ENCODE results near the gene PPAN.

The PPAN gene

DNA sequence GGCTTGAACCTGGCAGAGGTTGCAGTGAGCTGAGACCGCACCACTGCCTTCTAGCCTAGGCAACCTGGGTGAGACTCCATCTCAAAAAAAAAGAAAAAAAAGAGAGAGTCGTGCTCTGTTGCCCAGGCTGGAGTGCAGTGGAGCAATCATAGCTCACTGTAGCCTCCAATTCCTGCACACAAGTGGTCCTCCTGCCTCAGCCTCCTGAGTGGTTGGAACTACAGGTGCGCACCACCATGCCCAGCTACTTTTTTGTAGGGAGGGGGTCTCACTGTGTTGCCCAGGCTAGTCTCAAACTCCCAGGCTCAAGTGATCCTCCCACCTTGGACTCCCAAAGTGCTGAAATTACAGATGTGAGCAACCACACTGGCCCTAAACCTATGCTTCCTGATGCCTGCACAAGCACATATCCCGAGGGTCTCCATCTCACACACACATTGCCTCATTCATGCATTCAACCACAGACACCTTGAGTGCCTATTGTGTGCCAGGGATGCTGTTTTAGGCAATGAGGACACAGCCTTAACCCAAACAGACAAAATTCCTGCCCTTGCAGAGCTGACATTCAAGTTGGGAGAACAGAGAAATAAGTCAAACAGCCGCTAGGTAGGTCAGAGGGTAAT lies 5.9 kb upstream of the PPAN start:
- no peak overlapping the region for H3K4me2 ChIP-seq (ENCODE audit: low read depth, low read length, poor library complexity, severe bottlenecking)
- no peak for TF ChIP-seq EZH2phosphoT487 (conservative IDR thresholded peaks at IDR 0.05; ENCODE audit: low read length)
- TF ChIP-seq, protein P1, sequence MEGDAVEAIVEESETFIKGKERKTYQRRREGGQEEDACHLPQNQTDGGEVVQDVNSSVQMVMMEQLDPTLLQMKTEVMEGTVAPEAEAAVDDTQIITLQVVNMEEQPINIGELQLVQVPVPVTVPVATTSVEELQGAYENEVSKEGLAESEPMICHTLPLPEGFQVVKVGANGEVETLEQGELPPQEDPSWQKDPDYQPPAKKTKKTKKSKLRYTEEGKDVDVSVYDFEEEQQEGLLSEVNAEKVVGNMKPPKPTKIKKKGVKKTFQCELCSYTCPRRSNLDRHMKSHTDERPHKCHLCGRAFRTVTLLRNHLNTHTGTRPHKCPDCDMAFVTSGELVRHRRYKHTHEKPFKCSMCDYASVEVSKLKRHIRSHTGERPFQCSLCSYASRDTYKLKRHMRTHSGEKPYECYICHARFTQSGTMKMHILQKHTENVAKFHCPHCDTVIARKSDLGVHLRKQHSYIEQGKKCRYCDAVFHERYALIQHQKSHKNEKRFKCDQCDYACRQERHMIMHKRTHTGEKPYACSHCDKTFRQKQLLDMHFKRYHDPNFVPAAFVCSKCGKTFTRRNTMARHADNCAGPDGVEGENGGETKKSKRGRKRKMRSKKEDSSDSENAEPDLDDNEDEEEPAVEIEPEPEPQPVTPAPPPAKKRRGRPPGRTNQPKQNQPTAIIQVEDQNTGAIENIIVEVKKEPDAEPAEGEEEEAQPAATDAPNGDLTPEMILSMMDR (IDR thresholded peaks at IDR 0.05; ENCODE audit: insufficient read depth, low read length, poor library complexity, severe bottlenecking), result no peak
- no peak overlapping the region for H3K9ac ChIP-seq (ENCODE audit: low read length)
- no peaks in the 10 kb centered on the region for H3K9me3 ChIP-seq (ENCODE audit: insufficient read depth, low read length)
- H3K79me2 ChIP-seq (ENCODE audit: insufficient read depth, low read length), result no peaks in the 10 kb centered on the region
- H3K27me3 ChIP-seq (ENCODE audit: low read length), result no peaks in the 10 kb centered on the region
- H3K36me3 ChIP-seq (ENCODE audit: low read length), result no peaks in the 10 kb centered on the region
- H3K9me2 ChIP-seq (replicated peaks; ENCODE audit: insufficient read depth, low read length), result no peaks in the 10 kb centered on the region
- no peak overlapping the region for H3K27ac ChIP-seq (ENCODE audit: low read depth, low read length)
- H3F3A ChIP-seq (ENCODE audit: insufficient read depth), result peaks cover 19% of the 10 kb centered on the region
- no peak overlapping the region for H3K4me3 ChIP-seq (ENCODE audit: insufficient read depth, low read length, poor library complexity, severe bottlenecking)
- no peaks in the 10 kb centered on the region for H4K20me1 ChIP-seq (ENCODE audit: low read depth, low read length)
- H2AFZ ChIP-seq (ENCODE audit: low read depth, low read length, severe bottlenecking), result no peak overlapping the region

DNA sequence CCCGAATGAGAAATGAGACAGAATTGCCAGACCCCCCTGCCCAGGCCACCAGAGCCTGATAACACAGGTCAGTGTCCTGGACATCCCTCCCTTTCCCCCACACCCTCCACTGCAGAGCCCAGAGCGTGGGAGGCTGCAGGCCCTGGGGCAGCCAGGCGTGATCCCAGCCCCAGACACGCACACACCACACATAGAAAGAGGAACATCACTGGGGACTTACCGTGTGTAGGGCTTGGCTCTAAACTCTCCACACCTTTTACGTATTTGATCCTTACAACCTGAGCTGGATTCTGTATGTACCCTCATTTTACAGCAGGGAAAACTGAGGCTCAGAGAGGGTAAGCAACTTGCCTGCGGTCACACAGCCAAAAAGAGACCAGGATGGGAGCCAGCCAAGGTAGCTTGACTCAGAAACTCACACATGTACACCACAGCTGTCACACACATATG lies 3.4 kb upstream of the PPAN start:
- peaks cover 13% of the 10 kb centered on the region for H3K79me2 ChIP-seq (ENCODE audit: insufficient read depth, low read length)
- no peak overlapping the region for H2AFZ ChIP-seq (ENCODE audit: low read depth, low read length, severe bottlenecking)
- peak overlapping the region; percentile 65 for H3K9ac ChIP-seq (ENCODE audit: low read length)
- peak overlapping the region; percentile 23 for H3K4me3 ChIP-seq (ENCODE audit: insufficient read depth, low read length, poor library complexity, severe bottlenecking)
- H3K36me3 ChIP-seq (ENCODE audit: low read length), result no peaks in the 10 kb centered on the region
- H3K27ac ChIP-seq (ENCODE audit: low read depth, low read length), result peak overlapping the region; percentile 91
- H4K20me1 ChIP-seq (ENCODE audit: low read depth, low read length), result no peaks in the 10 kb centered on the region
- no peaks in the 10 kb centered on the region for H3K9me3 ChIP-seq (ENCODE audit: insufficient read depth, low read length)
- no peak for TF ChIP-seq EZH2phosphoT487 (conservative IDR thresholded peaks at IDR 0.05; ENCODE audit: low read length)
- TF ChIP-seq, protein P1 (IDR thresholded peaks at IDR 0.05; ENCODE audit: insufficient read depth, low read length, poor library complexity, severe bottlenecking), result no peak
- H3K4me2 ChIP-seq (ENCODE audit: low read depth, low read length, poor library complexity, severe bottlenecking), result peak overlapping the region; percentile 59
- peaks cover 19% of the 10 kb centered on the region for H3F3A ChIP-seq (ENCODE audit: insufficient read depth)
- no peaks in the 10 kb centered on the region for H3K27me3 ChIP-seq (ENCODE audit: low read length)
- no peaks in the 10 kb centered on the region for H3K9me2 ChIP-seq (replicated peaks; ENCODE audit: insufficient read depth, low read length)

DNA sequence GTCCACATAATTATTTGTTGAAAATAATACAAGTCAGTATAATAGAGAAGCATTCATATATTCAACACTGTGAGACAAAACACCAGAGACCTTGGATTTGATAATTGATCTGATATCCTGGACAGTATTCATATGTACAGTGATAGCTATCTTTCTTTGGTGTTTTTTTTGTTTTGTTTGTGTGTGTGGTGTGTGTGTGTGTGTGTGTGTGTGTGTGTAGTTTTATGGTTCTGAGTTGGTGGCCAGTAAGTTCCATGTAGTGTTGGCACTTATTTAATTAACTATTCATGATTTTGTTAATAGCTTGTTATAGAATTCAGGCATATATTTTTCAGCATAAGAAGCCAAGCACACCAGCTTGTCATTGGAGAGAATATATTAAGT lies 2.0 kb upstream of the PPAN start:
- peak overlapping the region; percentile 81 for H3K27ac ChIP-seq (ENCODE audit: low read depth, low read length)

More for the DNA sequence above, 2.0 kb upstream of the PPAN start:
- Histone ChIP-seq H3K9me3 (ENCODE audit: insufficient read depth, low read length) (no peaks in the 10 kb centered on the region), H3K9me2 (replicated peaks; ENCODE audit: insufficient read depth, low read length) (no peaks in the 10 kb centered on the region), H3K4me2 (ENCODE audit: low read depth, low read length, poor library complexity, severe bottlenecking) (peak overlapping the region; percentile 47), H3K9ac (ENCODE audit: low read length) (peak overlapping the region; percentile 39; the same call in 1 of the 2 replicates), H3K4me3 (ENCODE audit: insufficient read depth, low read length, poor library complexity, severe bottlenecking) (no peak overlapping the region), H3K79me2 (ENCODE audit: insufficient read depth, low read length) (peaks cover 19% of the 10 kb centered on the region), H3K27me3 (ENCODE audit: low read length) (no peaks in the 10 kb centered on the region), H4K20me1 (ENCODE audit: low read depth, low read length) (no peaks in the 10 kb centered on the region), H3K36me3 (ENCODE audit: low read length) (no peaks in the 10 kb centered on the region; the same call in 1 of the 2 replicates), H3F3A (ENCODE audit: insufficient read depth) (peaks cover 19% of the 10 kb centered on the region), H2AFZ (ENCODE audit: low read depth, low read length, severe bottlenecking) (no peak overlapping the region)
- no peak for TF ChIP-seq EZH2phosphoT487 (conservative IDR thresholded peaks at IDR 0.05; ENCODE audit: low read length)
- TF ChIP-seq, protein P1 (IDR thresholded peaks at IDR 0.05; ENCODE audit: insufficient read depth, low read length, poor library complexity, severe bottlenecking), result no peak

Measured in SU-DHL-6 (cell line).